Parathyroid adenoma (tissue), 2 donors: ENCODE measurements around the gene SPSB2.

Experiments used
- H2AFZ ChIP-seq: fragments of 300-600 bp; sonication (generic); one replicate; pipeline ENCODE4 v1.7.0; 2017; ENCODE audit warnings: antibody characterized with exemption, mild to moderate bottlenecking
- H3K27ac ChIP-seq: fragments of 300-600 bp; sonication (generic); one replicate; pipeline ENCODE4 v1.7.0; 2017
- H3K27me3 ChIP-seq: fragments of 300-600 bp; sonication (generic); one replicate; pipeline ENCODE4 v1.7.0; 2017; ENCODE audit warnings: low read length; ENCODE audit not compliant: control insufficient read depth, insufficient read depth
- H3K36me3 ChIP-seq: fragments of 300-600 bp; sonication (generic); one replicate; pipeline ENCODE4 v1.7.0; 2017; ENCODE audit warnings: low read length; ENCODE audit not compliant: control insufficient read depth, insufficient read depth
- H3K4me1 ChIP-seq: fragments of 300-600 bp; sonication (generic); one replicate; pipeline ENCODE4 v1.7.0; 2017; ENCODE audit warnings: control low read depth
- H3K4me2 ChIP-seq: fragments of 300-600 bp; sonication (generic); one replicate; pipeline ENCODE4 v1.7.0; 2017; ENCODE audit warnings: low read length
- H3K4me3 ChIP-seq: fragments of 300-600 bp; sonication (generic); one replicate; pipeline ENCODE4 v1.7.0; 2017; ENCODE audit warnings: low read depth, low read length
- H3K79me2 ChIP-seq: fragments of 300-600 bp; sonication (generic); one replicate; pipeline ENCODE4 v1.7.0; 2017; ENCODE audit warnings: control low read depth
- H3K9ac ChIP-seq: fragments of 300-600 bp; sonication (generic); one replicate; pipeline ENCODE4 v1.7.0; 2017; ENCODE audit warnings: mild to moderate bottlenecking
- H3K9me3 ChIP-seq: fragments of 300-600 bp; sonication (generic); one replicate; pipeline ENCODE4 v1.7.0; 2017; ENCODE audit warnings: low read length; ENCODE audit not compliant: control insufficient read depth
- TF ChIP-seq, protein P1 (sequence below): fragments of 300-600 bp; sonication (generic); IDR thresholded peaks from one replicate; pipeline ENCODE4 v1.7.0; 2017; ENCODE audit warnings: antibody characterized with exemption, mild to moderate bottlenecking
- donor health status: primary hyperparathyroidism.

Gene SPSB2

DNA sequence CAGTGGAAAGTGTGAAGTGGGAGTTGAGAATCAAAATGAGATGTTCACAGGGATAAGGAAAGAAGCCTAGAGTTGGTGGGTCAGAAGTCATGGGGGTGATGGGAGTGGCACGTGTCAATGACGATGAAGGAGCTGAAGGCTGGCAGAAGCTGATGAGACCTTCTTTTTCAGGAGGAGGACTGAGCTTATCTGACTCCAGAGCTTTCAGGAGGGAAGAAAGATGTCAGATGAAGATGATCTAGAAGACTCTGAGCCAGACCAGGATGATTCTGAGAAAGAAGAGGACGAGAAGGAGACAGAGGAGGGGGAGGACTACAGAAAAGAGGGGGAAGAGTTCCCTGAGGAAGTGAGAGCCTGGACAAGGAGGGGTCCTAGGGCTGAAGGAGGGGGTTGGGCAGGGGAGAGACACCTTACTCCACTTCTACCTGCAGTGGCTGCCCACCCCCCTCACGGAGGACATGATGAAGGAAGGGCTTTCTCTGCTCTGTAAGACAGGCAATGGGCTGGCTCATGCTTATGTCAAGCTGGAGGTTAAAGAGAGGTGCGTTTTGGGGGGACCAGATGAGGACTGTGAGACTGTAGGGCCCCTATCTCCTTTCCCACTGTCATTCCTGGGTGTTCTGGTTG is 32.4 kb upstream of the SPSB2 start:
- H3K79me2 ChIP-seq: no peaks in the 10 kb centered on the region
- H3K36me3 ChIP-seq: no peaks in the 10 kb centered on the region
- H3K9ac ChIP-seq: peak overlapping the region; percentile 62
- peak overlapping the region; percentile 87 for H3K4me2 ChIP-seq
- H2AFZ ChIP-seq: peak overlapping the region; percentile 95
- H3K27ac ChIP-seq: peak overlapping the region; percentile 88
- TF ChIP-seq, protein P1, sequence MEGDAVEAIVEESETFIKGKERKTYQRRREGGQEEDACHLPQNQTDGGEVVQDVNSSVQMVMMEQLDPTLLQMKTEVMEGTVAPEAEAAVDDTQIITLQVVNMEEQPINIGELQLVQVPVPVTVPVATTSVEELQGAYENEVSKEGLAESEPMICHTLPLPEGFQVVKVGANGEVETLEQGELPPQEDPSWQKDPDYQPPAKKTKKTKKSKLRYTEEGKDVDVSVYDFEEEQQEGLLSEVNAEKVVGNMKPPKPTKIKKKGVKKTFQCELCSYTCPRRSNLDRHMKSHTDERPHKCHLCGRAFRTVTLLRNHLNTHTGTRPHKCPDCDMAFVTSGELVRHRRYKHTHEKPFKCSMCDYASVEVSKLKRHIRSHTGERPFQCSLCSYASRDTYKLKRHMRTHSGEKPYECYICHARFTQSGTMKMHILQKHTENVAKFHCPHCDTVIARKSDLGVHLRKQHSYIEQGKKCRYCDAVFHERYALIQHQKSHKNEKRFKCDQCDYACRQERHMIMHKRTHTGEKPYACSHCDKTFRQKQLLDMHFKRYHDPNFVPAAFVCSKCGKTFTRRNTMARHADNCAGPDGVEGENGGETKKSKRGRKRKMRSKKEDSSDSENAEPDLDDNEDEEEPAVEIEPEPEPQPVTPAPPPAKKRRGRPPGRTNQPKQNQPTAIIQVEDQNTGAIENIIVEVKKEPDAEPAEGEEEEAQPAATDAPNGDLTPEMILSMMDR: no peak
- H3K9me3 ChIP-seq: no peaks in the 10 kb centered on the region
- H3K4me1 ChIP-seq: peaks cover 8% of the 10 kb centered on the region
- H3K4me3 ChIP-seq: peak overlapping the region; percentile 75
- no peaks in the 10 kb centered on the region for H3K27me3 ChIP-seq

DNA sequence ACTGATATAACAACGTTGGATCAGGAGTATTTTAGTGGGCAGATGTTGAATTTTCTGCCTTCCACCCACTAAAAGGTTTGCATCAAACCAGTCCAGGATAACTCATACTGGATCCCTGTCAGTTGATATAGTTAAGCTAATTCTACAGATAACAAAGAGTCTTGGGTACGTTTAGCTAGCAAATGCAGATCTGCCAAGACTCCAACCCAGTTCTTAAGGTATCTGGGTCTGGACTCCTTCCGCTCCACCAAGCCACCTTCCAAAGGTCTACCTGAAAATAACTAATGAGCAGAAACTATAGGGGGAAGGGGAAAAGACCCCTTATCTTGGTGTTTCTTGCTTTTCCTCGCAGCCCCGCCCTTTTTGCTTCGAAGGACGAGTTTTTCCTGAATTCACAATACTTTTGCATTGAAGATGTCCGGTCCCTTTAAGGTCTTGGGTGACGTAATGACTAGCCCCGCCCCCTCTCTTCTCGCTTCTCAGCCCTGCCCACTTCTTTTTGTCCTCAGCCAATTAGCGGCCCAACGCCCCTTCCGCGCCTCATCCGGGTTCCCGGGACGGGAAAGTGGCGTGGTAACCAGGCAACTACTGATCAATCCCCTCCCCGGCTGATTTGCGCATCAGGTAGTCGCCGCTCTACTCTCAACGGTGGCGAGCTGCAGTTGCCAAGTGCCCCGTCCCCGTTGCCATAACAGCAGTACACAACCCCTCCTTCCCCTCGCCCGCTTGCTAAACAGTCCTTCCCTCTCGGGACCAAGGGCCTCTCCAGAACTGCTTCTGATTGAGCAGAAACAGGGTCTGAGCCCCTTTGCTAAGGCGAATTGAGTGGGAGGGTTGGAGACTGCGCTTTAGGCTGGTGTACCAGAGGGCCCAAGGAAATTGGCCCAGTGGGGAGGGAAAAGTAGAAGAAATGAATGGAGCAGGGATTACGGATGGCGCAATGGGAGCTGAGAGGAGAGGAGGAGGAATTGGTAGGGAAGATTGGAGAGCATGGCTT is 31.5 kb upstream of the SPSB2 start, which contains the start of gene LRRC23:
LRRC23 (plus strand) TSS at position 543 of the 997 bp plus-strand sequence. CDS start 812 bp downstream, outside the sequence.
- H3K4me3 ChIP-seq: peak within 1 kb of the TSS; percentile 75
- H3K4me2 ChIP-seq: peak within 1 kb of the TSS; percentile 87
- no peaks in the 10 kb centered on the region for H3K79me2 ChIP-seq
- no peaks in the 10 kb centered on the region for H3K9me3 ChIP-seq
- peak within 1 kb of the TSS; percentile 88 for H3K27ac ChIP-seq
- no peaks in the 10 kb centered on the region for H3K27me3 ChIP-seq
- H2AFZ ChIP-seq: peak within 1 kb of the TSS; percentile 95
- TF ChIP-seq, protein P1: no peak
- peaks cover 8% of the 10 kb centered on the region for H3K4me1 ChIP-seq
- no peaks in the 10 kb centered on the region for H3K36me3 ChIP-seq
- H3K9ac ChIP-seq: peak within 1 kb of the TSS; percentile 62

DNA sequence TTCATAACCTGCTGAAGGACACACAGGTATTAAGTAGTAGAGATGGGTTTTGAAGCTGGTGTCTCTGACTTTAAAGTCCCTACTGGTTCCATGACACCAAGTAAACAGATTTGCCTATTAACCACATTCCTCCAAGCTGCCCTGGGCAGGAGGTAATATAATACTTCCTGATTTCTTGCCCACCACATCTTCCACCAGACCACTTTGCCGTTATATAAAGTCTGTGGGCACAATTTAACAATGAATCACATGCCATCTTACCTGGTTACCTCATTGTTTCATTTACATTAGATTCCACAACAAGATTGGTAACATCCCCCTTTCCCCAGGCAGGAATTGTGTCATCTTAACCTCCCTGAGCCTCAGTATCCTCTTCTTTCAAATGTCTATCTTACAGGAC is 30.6 kb upstream of the SPSB2 start:
- H3K79me2 ChIP-seq: no peaks in the 10 kb centered on the region
- no peak overlapping the region for H3K27ac ChIP-seq
- peaks cover 8% of the 10 kb centered on the region for H3K4me1 ChIP-seq
- no peaks in the 10 kb centered on the region for H3K27me3 ChIP-seq
- H2AFZ ChIP-seq: peak overlapping the region; percentile 95
- TF ChIP-seq, protein P1: no peak
- no peaks in the 10 kb centered on the region for H3K9me3 ChIP-seq
- peak overlapping the region; percentile 87 for H3K4me2 ChIP-seq
- H3K36me3 ChIP-seq: no peaks in the 10 kb centered on the region
- H3K9ac ChIP-seq: no peak overlapping the region
- peak overlapping the region; percentile 75 for H3K4me3 ChIP-seq

DNA sequence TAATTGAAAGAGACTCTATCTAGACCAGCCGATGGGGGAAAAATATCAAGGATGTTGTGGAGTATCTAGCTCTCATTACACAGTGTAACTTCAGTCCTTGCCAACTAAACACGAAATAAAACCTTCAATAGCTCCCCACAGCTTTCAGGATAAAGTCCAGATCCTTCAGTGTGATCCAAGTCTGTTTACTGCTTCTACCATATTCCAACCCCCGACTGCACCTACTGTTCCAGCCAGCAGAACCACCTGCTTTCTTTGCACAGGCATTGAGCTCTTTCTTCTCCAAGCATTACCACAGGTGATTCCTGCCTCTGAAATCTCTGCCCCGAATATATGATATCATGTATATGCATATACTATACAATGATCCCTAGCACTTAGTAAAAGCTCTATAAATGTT is 29.3 kb upstream of the SPSB2 start:
- H3K27ac ChIP-seq: no peak overlapping the region
- H3K9me3 ChIP-seq: no peaks in the 10 kb centered on the region
- TF ChIP-seq, protein P1: no peak
- no peaks in the 10 kb centered on the region for H3K79me2 ChIP-seq
- H2AFZ ChIP-seq: no peak overlapping the region
- H3K9ac ChIP-seq: no peak overlapping the region
- no peaks in the 10 kb centered on the region for H3K27me3 ChIP-seq
- H3K4me2 ChIP-seq: no peak overlapping the region
- no peaks in the 10 kb centered on the region for H3K36me3 ChIP-seq
- H3K4me1 ChIP-seq: peaks cover 8% of the 10 kb centered on the region
- no peak overlapping the region for H3K4me3 ChIP-seq
